Activated CD8-positive, alpha-beta memory T cell treated with anti-CD3 and anti-CD28 coated beads, Interleukin-2, amount 10 ng/mL, durations not matched to agents 7 days and 5 days (primary cell): Measurements from ENCODE around the gene C4orf50. TPM values are rescaled to one million over a fixed set of nuclear protein-coding genes. Genes with fewer than 3 reads are reported as not detected.
"Not testable (repeated sequence)": the region's sequence is repeated elsewhere in the genome, so short reads cannot be mapped to it uniquely, and the experiment has no call there.

Experiments used
- ATAC-seq: fragments of 150-1000 bp; cut with Tn5 transposase; one replicate; pipeline ENCODE4 v1.10.0; 2021; ENCODE audit warnings: moderate library complexity
- CTCF ChIA-PET: fragments of 350-600 bp; sonication (Branson Sonifier 250); formaldehyde crosslinking; loops from one replicate; lab custom pipeline; 2021; ENCODE audit warnings: antibody characterized with exemption; lab: Charles Lee
- DNase-seq: peaks from one replicate; pipeline ENCODE4 v3.0.0-alpha.2; 2020
- H3K27ac Mint-ChIP-seq: one replicate; pipeline ENCODE4 v1.8.0; 2021; ENCODE audit warnings: mild to moderate bottlenecking, mixed read lengths
- H3K27me3 Mint-ChIP-seq: one replicate; pipeline ENCODE4 v1.8.0; 2021; ENCODE audit warnings: mixed read lengths
- H3K36me3 Mint-ChIP-seq: one replicate; pipeline ENCODE4 v1.8.0; 2021; ENCODE audit warnings: mild to moderate bottlenecking, mixed read lengths
- H3K4me1 Mint-ChIP-seq: one replicate; pipeline ENCODE4 v1.8.0; 2021; ENCODE audit warnings: mixed read lengths
- H3K4me3 Mint-ChIP-seq: one replicate; pipeline ENCODE4 v1.8.0; 2021; ENCODE audit warnings: mild to moderate bottlenecking, moderate library complexity, mixed read lengths
- H3K9me3 Mint-ChIP-seq: one replicate; pipeline ENCODE4 v1.8.0; 2022; ENCODE audit warnings: low read depth, mixed read lengths
- total RNA-seq, 2 experiments: library from RNA; stranded (reverse); gene quantifications; one replicate each; pipeline ENCODE4 v1.2.3, GENCODE V29; 2021

The C4orf50 gene
- total RNA-seq, 2 experiments from 2014 or later: 0.82 to 1.1 TPM

- Mint-ChIP-seq H3K9me3 (no peaks in the 10 kb centered on the region), H3K4me1 (peaks cover 10% of the 10 kb centered on the region)
- CTCF ChIA-PET: no interaction called here
Observed at GRCh38 chr4:5960252-5960880, 57.9 kb downstream of the C4orf50 start.

DNA sequence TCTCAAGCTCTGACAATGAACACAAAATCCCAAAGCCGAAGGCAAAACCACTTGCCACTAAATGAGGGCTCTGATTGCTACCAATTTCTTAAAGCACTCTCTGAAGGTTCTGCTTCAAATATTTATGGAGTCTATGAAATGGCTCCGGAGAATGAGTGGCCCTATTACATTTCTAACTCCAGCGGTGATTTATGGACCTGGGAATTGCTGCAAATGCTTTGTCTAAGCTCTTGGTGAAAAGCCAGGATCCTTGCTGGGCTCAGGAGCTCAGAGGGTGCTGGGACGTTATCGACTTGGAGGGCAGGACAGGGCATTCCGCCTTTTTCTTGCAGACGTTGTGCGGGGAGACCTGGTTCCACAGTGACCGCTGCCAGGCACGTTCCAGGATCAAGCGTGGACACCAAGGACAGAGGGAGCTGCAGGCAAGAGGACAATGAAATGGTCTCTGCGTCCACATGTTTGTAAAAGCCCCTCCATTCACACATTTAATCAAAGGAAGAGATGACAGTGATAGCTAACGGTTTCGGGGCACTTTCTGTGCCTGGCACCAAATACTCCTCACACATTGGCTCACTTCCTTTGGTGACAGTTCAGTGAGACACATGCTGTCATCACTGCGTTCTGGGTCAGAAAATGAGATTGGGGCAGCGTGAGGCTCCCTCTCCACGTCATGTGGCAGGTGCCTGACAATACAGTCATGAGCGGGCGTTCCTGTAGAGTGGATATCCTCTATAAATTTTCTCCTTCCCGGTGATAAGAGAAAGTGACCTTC, 58.8 kb downstream of the C4orf50 start:
- Mint-ChIP-seq H3K36me3 (no peaks in the 10 kb centered on the region), H3K27me3 (peaks cover 7% of the 10 kb centered on the region), H3K4me1 (peaks cover 14% of the 10 kb centered on the region), H3K4me3 (no peak overlapping the region), H3K9me3 (no peaks in the 10 kb centered on the region), H3K27ac (no peak overlapping the region)
- CTCF ChIA-PET: no interaction called here
- ATAC-seq (no peak), DNase-seq (no peak)

More at GRCh38 chr4:5960252-5960880, 57.9 kb downstream of the C4orf50 start:
- H3K27ac Mint-ChIP-seq: no peak overlapping the region
- no peak overlapping the region for H3K4me3 Mint-ChIP-seq
- no peaks in the 10 kb centered on the region for H3K36me3 Mint-ChIP-seq
- H3K27me3 Mint-ChIP-seq: peaks cover 10% of the 10 kb centered on the region
- ATAC-seq (no peak), DNase-seq (no peak)

- no peak overlapping the region for H3K4me3 Mint-ChIP-seq
- ATAC-seq: no peak
- CTCF ChIA-PET: no interaction called here
Observed at GRCh38 chr4:5958199-5958735, 60.0 kb downstream of the C4orf50 start.

GRCh38 chr4:5957076-5957475, 61.2 kb downstream of the C4orf50 start:
- no peak overlapping the region for H3K27ac Mint-ChIP-seq
- H3K4me1 Mint-ChIP-seq: peaks cover 16% of the 10 kb centered on the region
- no peaks in the 10 kb centered on the region for H3K27me3 Mint-ChIP-seq
- H3K36me3 Mint-ChIP-seq: no peaks in the 10 kb centered on the region
- DNase-seq: no peak
- ATAC-seq: no peak
- H3K9me3 Mint-ChIP-seq: no peaks in the 10 kb centered on the region
- CTCF ChIA-PET: interaction anchor here (0.6 kb wide), 1 partner anchor 708 kb away, joined by 3 read pairs; no protein-coding TSS in a partner anchor
- H3K4me3 Mint-ChIP-seq: no peak overlapping the region

More at GRCh38 chr4:5958199-5958735, 60.0 kb downstream of the C4orf50 start:
- H3K36me3 Mint-ChIP-seq: no peaks in the 10 kb centered on the region
- DNase-seq: no peak
- peaks cover 15% of the 10 kb centered on the region for H3K4me1 Mint-ChIP-seq
- H3K27me3 Mint-ChIP-seq: no peaks in the 10 kb centered on the region
- H3K27ac Mint-ChIP-seq: no peak overlapping the region
- no peaks in the 10 kb centered on the region for H3K9me3 Mint-ChIP-seq

DNA sequence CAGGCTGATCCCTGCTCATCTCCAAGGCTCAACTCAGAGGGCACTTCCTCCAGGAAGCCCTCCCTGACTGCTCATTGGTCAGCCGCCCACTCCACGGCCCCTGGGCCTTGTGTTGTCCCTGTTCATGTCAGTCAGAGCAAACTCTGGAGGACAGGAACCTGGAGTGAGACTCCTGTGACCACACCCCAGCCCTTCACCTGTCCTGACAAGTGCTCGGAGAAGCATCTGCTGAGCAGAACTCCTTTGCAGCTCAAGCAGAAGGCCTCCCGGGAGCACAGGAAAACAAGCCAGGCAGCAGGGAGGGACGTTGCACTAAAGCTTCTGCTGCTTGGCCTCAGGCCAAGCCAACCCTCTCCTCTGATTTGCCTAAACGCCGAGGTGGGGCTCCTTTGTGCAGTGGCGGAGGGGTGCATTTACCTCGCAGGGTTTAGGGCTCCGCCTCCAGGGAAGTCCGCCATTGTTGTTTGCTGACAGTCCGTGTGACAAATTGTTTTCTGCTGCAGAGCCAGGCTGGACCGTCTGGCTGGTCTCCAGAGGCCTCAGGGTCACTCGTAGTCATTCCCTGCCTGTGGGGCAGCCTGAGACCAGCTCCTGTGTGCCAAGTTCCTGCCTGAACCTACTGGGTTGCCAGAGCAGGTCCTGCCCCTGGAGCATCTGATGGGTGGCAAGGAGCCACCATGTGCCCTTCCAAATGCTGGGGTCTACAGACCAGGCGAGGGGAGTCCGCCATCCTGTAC, 61.8 kb downstream of the C4orf50 start:
- ATAC-seq (no peak), DNase-seq (no peak)
- CTCF ChIA-PET: interaction anchor here (0.6 kb wide), 1 partner anchor 708 kb away, joined by 3 read pairs; no protein-coding TSS in a partner anchor
- Mint-ChIP-seq H3K36me3 (no peaks in the 10 kb centered on the region), H3K27me3 (no peaks in the 10 kb centered on the region), H3K9me3 (no peaks in the 10 kb centered on the region), H3K27ac (no peak overlapping the region), H3K4me1 (peaks cover 16% of the 10 kb centered on the region), H3K4me3 (no peak overlapping the region)

- no peaks in the 10 kb centered on the region for H3K27me3 Mint-ChIP-seq
- H3K27ac Mint-ChIP-seq: peak overlapping the region; percentile 58
- H3K4me1 Mint-ChIP-seq: peaks cover 16% of the 10 kb centered on the region
- DNase-seq (no peak), ATAC-seq (no peak)
- no peaks in the 10 kb centered on the region for H3K36me3 Mint-ChIP-seq
- CTCF ChIA-PET: no interaction called here
- no peak overlapping the region for H3K4me3 Mint-ChIP-seq
- no peaks in the 10 kb centered on the region for H3K9me3 Mint-ChIP-seq
Observed at GRCh38 chr4:5955856-5956255, 62.4 kb downstream of the C4orf50 start.

DNA sequence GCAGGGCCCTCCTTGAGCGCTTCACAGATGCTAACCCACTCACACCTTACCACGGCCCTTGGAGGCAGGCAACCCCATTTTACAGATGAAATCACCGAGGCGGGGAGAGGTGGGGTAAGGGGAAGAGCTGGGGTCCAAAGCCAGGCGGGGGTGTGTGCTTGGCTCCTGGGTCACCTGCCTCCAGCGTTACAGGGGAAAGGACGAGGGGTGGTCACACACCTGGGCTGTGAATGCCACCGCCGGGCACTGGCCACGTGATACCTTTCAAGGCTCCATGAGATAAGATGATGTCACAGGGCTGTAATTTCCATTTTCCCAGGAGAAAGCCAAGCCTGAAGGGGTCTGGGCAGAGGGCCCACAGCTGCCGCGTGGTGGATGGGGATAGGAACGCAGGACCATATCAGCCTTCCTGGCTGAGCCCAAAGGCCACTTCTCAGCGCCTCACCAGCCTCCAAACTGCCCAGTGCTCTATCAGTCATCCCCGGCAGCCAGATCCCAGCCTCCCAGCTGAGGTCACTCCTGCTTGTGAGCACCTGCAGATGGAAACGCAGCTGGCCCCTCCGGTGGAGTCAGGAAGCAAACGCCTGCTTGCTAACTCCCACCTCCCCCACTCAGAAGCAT, 62.9 kb downstream of the C4orf50 start:
- no peak for ATAC-seq
- peak overlapping the region; percentile 58 for H3K27ac Mint-ChIP-seq
- DNase-seq: no peak
- CTCF ChIA-PET: no interaction called here
- peaks cover 16% of the 10 kb centered on the region for H3K4me1 Mint-ChIP-seq
- no peaks in the 10 kb centered on the region for H3K36me3 Mint-ChIP-seq
- H3K4me3 Mint-ChIP-seq: no peak overlapping the region
- H3K27me3 Mint-ChIP-seq: no peaks in the 10 kb centered on the region
- no peaks in the 10 kb centered on the region for H3K9me3 Mint-ChIP-seq

- ATAC-seq (no peak), DNase-seq (no peak)
- no peak overlapping the region for H3K4me3 Mint-ChIP-seq
- H3K9me3 Mint-ChIP-seq: no peaks in the 10 kb centered on the region
- H3K36me3 Mint-ChIP-seq: no peaks in the 10 kb centered on the region
- H3K27ac Mint-ChIP-seq: no peak overlapping the region
- CTCF ChIA-PET: no interaction called here
- H3K27me3 Mint-ChIP-seq: no peaks in the 10 kb centered on the region
- peaks cover 16% of the 10 kb centered on the region for H3K4me1 Mint-ChIP-seq
Observed at GRCh38 chr4:5954056-5954760, 64.0 kb downstream of the C4orf50 start.

- CTCF ChIA-PET: no interaction called here
- Mint-ChIP-seq H3K4me1 (peaks cover 16% of the 10 kb centered on the region), H3K9me3 (no peaks in the 10 kb centered on the region), H3K4me3 (no peak overlapping the region), H3K27me3 (no peaks in the 10 kb centered on the region), H3K36me3 (no peaks in the 10 kb centered on the region), H3K27ac (no peak overlapping the region)
- DNase-seq: no peak
- ATAC-seq: no peak
Observed at GRCh38 chr4:5952975-5953951, 65.0 kb downstream of the C4orf50 start.

DNA sequence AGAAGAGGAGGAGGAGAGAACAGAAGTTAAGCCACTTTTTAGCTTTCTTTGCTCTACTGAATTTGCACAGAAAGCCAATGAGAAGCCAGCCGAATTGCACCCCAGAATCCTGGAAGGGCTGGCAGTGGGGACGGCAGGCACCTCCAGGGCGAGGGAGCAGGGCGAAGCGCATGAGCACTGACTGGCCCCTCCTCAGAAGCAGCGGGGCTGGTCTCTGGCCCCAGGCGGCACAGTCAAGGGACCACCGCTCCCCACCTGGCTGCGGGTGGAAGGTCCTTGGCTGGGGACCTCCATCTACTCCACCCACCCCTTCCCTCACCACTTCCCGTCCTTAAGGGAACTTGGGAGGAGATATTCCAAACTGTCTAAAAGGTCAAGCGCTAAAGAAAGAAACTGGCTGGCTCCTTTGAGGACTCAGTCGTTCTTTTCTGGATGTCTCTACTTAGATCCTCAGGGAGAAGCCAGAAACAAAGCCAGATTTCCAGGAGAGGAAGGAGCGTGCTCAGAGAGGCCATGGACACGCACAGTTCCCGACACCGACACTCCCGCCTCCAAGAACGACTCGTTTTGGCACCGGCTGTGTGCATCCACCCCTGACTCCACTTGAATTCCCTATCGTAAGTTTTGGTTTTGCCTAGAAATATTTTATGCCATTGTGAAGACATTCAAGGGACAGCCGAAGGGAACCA, 65.8 kb downstream of the C4orf50 start:
- CTCF ChIA-PET: interaction anchor here (1.5 kb wide), 1 partner anchor 9 kb away, joined by 5 read pairs; no protein-coding TSS in a partner anchor
- no peaks in the 10 kb centered on the region for H3K27me3 Mint-ChIP-seq
- no peak for DNase-seq
- no peaks in the 10 kb centered on the region for H3K9me3 Mint-ChIP-seq
- no peak for ATAC-seq
- H3K4me3 Mint-ChIP-seq: no peak overlapping the region
- H3K27ac Mint-ChIP-seq: no peak overlapping the region
- H3K36me3 Mint-ChIP-seq: no peaks in the 10 kb centered on the region
- peaks cover 16% of the 10 kb centered on the region for H3K4me1 Mint-ChIP-seq

DNA sequence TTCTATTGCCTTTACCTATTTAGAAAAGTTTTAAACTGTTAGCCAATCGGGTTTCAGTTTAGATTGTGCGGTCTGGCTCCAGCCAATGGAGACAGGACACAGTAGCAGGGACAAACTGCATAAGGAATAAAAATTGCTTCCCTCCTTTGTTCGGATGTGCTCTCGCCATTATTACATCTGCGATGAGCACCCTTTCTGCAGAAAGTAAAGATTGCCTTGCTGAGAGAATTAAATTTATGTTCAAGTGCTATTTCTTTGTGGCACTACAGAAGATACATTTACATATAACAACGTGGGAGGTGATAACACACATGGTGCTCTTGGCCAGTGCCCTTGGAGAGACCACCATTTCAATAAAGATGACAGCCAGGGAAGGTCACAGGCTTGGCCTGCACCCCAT, 71.6 kb downstream of the C4orf50 start:
- not testable (repeated sequence) for H3K4me3 Mint-ChIP-seq, ATAC-seq, H3K27ac Mint-ChIP-seq, H3K36me3 Mint-ChIP-seq, DNase-seq, H3K4me1 Mint-ChIP-seq, H3K9me3 Mint-ChIP-seq, H3K27me3 Mint-ChIP-seq
- CTCF ChIA-PET: interaction anchor here (2.0 kb wide), 1 partner anchor 52 kb away, joined by 4 read pairs; no protein-coding TSS in a partner anchor
